ENCODE data around the gene NLRP6.

NLRP6 gene

DNA sequence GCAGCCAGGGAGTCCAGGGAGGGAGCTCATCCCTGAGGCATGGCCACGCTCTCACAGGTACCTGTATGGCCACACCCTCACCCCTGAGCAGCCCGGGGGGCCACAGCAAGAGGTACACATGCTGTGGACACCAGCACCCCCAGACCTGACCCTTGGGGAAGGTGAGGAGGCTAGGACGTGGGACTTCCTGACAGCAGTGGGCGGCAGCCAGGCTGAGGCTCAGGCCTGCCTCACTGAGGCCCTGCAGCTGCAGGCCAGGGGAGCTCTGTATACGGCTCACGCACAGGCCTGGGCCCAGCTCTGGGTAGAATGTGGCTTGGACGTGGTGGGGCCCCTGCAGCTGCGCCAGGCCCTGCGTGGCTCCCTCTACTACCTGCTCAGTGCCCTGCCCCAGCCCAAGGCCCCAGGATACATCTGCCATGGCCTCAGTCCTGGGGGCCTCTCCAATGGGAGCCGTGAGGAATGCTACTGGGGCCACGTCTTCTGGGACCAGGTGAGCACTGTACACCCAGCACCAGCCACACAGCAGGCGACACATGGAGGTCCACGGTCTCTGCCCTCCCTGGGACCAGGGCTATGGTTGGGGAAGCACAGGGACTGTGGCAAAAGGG is 12.5 kb downstream of the NLRP6 start:
- TF ChIP-seq, protein P1, sequence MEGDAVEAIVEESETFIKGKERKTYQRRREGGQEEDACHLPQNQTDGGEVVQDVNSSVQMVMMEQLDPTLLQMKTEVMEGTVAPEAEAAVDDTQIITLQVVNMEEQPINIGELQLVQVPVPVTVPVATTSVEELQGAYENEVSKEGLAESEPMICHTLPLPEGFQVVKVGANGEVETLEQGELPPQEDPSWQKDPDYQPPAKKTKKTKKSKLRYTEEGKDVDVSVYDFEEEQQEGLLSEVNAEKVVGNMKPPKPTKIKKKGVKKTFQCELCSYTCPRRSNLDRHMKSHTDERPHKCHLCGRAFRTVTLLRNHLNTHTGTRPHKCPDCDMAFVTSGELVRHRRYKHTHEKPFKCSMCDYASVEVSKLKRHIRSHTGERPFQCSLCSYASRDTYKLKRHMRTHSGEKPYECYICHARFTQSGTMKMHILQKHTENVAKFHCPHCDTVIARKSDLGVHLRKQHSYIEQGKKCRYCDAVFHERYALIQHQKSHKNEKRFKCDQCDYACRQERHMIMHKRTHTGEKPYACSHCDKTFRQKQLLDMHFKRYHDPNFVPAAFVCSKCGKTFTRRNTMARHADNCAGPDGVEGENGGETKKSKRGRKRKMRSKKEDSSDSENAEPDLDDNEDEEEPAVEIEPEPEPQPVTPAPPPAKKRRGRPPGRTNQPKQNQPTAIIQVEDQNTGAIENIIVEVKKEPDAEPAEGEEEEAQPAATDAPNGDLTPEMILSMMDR (IDR thresholded peaks at IDR 0.05; ENCODE audit: borderline replicate concordance, control extremely low read depth, extremely low read depth, insufficient read depth, missing control alignments), result no peak
- in situ Hi-C loops (cut with MboI; ENCODE audit: low sequenced_read_pairs, unreplicated experiment), result no loop called here
- no peak for DNase-seq (ENCODE audit: low spot score)

DNA sequence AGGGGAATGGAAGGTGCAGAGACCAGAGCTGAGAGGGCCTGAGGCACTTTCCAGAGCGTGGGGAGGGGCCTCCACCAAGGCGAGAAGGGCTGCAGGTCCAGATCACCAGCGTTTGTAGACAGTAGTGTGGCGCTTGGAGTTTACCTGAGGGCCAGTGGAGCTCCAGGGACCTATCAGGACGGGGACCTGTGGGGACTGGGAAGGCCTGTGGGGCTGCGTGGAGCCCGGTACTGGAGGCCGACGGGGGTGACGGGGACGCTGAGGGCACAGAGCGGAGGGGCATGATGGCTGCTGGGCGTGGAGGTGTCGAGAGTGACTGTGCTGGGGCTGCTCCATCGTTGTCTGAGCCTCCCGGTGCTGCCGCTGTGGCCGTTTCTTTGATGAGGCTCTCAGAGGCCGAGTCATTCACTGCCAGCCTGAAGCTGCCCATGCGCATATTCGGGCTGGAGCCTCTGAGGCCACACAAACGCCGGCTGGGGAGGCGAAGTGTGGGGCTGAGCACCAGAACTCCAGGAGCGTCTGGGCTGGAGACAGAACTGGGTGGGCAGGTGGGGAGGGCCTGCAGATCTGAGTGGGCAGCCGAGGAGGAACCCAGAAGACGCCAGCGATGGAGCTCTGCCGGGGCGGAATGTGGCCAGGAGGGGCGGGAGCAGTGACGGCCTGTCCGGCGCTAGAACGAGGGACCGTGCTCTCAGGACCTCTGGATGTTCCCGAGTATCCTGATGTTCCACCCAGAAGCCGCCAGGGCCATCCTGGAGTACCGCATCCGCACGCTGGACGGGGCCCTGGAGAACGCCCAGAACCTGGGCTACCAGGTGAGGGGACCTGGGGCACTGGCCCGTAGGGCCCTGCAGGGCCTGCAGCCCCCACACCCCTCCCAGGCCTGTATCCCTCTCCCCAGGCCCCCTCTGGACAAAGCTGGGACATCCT is 13.3 kb downstream of the NLRP6 start:
- TF ChIP-seq, protein P1 (IDR thresholded peaks at IDR 0.05; ENCODE audit: borderline replicate concordance, control extremely low read depth, extremely low read depth, insufficient read depth, missing control alignments), result no peak
- no peak for DNase-seq (ENCODE audit: low spot score)
- in situ Hi-C loops (cut with MboI; ENCODE audit: low sequenced_read_pairs, unreplicated experiment), result no loop called here

DNA sequence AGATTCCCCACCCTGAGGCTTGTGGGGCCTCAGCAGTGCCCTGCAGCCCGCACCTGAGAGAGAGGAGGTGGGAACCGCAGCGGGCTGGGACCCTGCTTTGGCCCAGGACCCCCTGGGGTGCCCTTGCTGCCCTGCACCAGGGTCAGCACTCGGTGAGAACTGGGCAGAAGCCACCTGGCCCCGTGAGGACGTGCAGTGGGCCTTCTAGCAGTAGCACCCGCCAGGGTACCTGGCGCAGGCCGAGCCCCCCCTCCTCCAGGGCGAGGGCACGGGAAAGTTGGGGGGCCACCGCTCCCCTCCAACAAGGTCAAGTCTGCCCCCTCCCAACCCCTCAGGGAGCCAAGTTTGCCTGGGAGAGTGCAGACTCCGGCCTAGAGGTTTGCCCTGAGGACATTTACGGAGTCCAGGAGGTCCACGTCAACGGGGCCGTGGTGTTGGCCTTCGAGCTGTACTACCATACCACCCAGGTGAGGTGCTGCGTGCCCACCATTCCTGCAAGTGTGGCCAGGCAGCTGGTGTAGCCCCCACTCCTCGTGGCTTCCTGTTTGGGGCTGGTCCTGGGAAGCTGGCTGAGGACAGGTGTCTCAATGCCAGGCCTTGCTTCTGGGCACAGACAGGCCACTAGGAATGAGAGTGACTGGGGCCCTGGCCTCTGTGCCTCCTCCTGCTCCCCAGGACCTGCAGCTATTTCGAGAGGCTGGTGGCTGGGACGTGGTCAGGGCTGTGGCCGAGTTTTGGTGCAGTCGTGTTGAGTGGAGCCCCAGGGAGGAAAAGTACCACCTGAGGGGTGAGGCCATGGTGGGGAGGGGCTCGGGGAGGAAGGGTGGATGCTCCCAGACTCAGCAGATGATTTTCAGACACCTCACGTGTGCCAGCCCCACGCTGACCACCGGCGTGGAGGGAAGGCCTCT is 14.3 kb downstream of the NLRP6 start:
- in situ Hi-C loops (cut with MboI; ENCODE audit: low sequenced_read_pairs, unreplicated experiment), result no loop called here
- no peak for DNase-seq (ENCODE audit: low spot score)
- TF ChIP-seq, protein P1 (IDR thresholded peaks at IDR 0.05; ENCODE audit: borderline replicate concordance, control extremely low read depth, extremely low read depth, insufficient read depth, missing control alignments), result no peak

DNA sequence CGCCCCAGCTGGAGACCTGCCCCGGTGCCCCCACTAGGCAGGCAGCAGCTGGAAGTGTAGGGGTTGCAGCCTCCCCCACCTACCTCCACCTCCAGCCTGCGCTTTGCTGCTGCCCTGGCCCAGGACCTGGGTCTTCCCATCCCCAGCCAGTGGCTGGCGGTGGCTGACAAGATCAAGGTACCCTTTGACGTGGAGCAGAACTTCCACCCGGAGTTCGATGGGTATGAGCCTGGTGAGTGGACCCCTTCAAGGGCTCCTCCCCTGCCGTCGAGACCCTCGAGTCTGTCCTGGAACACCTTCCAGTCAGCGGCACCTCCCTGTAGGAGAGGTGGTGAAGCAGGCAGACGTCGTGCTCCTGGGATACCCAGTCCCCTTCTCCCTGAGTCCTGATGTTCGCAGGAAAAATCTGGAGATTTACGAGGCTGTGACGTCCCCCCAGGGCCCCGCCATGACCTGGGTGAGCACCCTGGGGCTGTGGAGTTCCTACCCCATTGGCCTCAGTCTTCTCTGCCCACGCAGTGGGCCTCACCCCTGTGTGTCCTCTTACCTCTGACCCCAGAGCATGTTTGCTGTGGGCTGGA is 15.2 kb downstream of the NLRP6 start:
- DNase-seq (ENCODE audit: low spot score), result no peak
- TF ChIP-seq, protein P1 (IDR thresholded peaks at IDR 0.05; ENCODE audit: borderline replicate concordance, control extremely low read depth, extremely low read depth, insufficient read depth, missing control alignments), result no peak
- in situ Hi-C loops (cut with MboI; ENCODE audit: low sequenced_read_pairs, unreplicated experiment), result no loop called here

DNA sequence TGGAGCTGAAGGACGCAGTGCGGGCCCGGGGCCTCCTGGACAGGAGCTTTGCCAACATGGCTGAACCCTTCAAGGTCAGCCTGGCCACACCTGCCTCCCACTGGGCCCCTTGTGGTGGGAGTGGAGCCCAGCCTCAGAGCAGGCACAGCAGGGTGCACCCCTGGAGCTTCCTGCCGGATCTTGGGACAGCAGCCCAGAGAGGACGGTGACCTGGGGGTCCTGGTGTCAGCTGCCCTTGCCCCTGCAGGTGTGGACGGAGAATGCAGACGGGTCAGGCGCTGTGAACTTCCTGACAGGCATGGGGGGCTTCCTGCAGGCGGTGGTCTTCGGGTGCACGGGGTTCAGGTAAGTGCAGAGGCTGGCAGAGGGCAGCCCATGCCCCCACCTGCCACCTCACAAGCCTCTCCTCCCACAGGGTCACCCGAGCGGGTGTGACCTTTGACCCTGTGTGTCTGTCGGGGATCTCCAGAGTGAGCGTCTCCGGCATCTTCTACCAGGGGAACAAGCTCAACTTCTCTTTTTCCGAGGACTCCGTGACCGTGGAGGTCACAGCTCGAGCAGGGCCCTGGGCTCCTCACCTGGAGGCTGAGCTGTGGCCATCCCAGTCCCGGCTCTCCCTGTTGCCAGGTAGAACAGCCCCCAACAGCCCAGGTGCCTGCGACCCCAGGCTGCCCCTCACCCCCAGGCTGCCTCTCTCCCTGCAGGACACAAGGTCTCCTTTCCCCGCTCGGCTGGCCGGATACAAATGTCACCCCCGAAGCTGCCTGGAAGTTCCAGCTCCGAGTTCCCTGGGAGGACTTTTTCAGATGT is 15.8 kb downstream of the NLRP6 start:
- in situ Hi-C loops (cut with MboI; ENCODE audit: low sequenced_read_pairs, unreplicated experiment), result no loop called here
- TF ChIP-seq, protein P1 (IDR thresholded peaks at IDR 0.05; ENCODE audit: borderline replicate concordance, control extremely low read depth, extremely low read depth, insufficient read depth, missing control alignments), result no peak
- DNase-seq (ENCODE audit: low spot score), result no peak

Data from GM13976 (cell line).